ENCODE data around the gene SLC41A1.
"Not testable (repeated sequence)": the region's sequence is repeated elsewhere in the genome, so short reads cannot be mapped to it uniquely, and the experiment has no call there.

SLC41A1 gene

DNA sequence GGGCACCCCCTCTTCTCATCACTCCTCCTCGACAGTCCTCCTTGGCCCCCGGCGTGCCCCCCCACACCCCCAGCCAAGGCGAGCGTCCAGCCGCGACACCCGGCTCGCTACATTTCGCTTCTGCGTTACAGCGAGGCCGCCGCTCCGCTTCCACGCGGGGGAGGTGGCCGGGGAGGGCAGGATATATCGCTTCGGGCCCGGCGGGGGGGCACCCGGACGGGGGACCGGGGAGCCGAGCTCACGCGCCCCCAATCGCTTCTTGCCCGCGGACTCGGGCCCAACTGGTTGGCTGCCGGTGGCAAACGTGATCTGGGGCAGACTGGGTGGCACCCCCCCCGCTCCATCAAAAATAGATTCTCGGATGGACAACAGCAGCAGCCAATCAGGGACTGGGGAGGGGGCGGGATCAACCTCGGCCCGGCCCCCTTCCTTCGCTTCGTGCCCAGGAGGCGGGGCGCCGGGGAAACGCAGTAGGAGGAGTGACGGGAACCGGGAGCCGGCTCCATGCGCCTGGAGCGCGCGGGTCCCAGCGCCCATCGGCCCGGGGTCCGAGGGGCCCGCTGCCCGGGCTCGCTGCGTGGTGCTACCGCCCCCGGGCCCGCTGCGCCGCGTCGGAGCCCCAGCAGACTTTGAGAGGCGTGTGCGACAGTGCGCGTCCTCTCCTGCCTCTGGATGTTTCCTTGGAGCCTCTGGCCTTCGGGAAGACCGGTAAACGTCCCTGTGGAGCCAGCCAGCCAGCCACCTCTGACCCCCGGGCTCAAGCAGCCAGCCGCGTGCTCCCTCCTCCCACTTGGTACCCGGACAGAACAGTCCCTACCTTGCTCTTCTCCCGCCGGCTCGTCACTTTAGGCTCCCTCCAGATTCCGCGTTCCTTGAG lies at the start of gene SLC41A1:
Gene SLC41A1 (minus strand): TSS at position 321 of the 877 bp plus-strand sequence. CDS start 2,757 bp downstream, outside the sequence.
- peak; percentile 94 for DNase-seq

DNA sequence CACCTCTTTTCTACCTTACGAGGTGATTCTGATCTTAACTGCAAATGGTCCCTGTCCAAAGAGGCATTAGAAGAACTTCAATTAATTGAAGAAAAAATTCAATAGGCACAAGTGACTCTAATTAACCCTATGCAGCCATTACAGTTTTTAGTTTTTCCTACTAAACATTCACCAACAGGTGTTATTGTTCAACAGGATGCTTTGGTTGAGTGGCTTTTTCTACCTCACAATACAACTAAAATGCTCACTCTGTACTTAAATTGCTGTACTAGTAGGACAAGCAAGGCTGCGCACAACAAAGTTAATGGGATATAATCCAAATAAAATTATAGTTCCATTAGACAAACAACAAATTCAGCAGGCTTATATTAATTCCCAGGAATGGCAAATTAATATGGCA lies 48.5 kb upstream of the SLC41A1 start:
- no peak for DNase-seq

DNA sequence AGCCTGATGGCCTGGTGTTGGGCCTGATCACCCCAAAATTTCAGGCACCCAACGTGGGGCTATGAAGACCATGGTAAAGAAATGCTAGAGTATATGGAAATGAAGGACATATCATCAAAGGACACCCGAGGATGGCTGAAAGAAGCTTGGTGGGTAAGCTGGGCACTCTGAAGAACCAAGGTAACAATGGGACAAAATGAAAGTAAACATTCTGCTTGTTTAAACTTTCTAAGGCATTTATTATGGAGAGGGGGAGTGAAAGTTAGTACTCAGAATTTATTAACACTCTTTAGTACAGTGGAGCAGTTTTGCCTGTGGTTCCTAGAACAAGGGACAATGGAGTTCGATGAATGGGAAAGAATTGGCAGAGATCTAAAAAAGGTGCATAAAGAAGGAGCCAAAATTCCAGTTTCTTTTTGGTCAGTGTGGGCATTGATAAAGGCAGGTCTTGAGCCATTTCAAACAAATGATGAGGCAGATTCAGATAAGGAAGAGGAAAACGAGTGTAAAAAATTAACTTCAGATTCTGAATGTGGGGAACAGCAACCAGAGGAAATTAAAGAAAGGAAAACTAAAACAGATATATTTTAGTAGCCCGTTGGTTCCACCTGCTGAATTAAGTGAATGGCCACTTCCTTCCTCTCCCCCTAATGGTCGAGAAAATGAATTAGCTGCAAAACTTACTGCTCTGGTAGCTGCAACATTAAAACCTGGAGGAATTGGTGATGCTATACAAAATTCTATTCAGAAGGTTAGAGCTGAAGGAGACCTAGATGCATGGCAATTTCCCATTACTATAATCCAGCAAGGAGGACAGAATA lies 45.4 kb upstream of the SLC41A1 start:
- DNase-seq: peak; percentile 36

GRCh38 chr1:205857501-205857900 lies 44.5 kb upstream of the SLC41A1 start:
- not testable (repeated sequence) for DNase-seq

- no peak for DNase-seq
Observed at GRCh38 chr1:205856433-205856832, 43.4 kb upstream of the SLC41A1 start.

GRCh38 chr1:205852969-205853368 lies 40.0 kb upstream of the SLC41A1 start:
- no peak for DNase-seq

DNA sequence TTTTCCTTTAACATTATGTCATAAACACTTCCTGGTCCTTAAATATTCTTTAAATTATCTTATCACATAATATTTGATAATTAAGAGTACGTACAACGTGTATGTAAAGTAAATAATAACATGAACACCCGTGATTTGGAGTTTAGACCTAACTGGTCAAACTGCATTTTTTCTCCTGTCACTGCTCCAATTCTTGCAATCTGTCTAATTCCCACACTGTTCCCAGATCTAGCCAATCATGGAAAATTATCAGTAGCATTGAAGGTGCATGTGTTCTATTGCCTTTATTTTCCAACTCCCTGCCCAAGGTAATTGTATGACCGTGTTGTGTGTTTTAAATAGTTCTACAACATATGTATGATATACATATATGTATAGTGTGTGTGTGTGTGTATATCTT lies 39.0 kb upstream of the SLC41A1 start:
- no peak for DNase-seq

DNA sequence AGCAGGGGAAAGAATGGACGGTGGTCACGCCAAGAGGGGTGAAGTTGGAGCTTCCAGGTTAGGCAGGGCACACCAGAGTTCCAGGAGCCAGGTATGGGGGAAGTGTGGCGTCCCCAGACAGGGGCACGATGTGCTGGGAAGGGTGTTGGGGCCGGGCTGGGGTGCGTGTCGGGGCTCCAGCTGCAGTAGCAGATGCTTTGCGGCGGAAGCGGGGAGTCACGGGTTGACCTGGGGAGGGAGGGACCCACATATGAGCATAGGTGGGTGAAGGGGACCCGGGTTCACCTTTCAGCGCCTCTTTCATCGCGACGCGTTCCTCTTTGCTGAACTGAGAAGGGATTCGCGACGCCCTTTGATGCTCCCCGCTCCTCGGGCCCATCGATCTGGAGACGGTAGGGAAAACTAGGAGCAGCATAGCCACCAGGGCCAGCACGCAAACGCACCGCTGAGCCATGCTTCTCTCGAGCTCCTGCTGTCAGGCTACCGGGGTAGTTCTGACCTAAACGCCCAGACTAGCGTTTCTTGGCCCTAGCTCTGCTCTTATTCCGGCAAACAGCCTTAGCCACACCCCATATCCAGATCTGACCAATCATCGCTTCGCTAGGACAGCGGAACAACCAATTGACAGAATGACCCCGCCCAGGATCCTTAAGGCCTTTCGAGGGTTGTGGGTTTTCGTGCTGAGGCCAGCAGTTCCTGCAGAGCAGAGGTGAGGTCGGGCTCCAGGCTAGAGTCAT lies 36.8 kb upstream of the SLC41A1 start, which contains the start of gene PM20D1:
Gene PM20D1 (minus strand): TSS at position 514 of the 737 bp plus-strand sequence. CDS start 60 bp downstream, at position 454.
- DNase-seq: peak; percentile 33

DNA sequence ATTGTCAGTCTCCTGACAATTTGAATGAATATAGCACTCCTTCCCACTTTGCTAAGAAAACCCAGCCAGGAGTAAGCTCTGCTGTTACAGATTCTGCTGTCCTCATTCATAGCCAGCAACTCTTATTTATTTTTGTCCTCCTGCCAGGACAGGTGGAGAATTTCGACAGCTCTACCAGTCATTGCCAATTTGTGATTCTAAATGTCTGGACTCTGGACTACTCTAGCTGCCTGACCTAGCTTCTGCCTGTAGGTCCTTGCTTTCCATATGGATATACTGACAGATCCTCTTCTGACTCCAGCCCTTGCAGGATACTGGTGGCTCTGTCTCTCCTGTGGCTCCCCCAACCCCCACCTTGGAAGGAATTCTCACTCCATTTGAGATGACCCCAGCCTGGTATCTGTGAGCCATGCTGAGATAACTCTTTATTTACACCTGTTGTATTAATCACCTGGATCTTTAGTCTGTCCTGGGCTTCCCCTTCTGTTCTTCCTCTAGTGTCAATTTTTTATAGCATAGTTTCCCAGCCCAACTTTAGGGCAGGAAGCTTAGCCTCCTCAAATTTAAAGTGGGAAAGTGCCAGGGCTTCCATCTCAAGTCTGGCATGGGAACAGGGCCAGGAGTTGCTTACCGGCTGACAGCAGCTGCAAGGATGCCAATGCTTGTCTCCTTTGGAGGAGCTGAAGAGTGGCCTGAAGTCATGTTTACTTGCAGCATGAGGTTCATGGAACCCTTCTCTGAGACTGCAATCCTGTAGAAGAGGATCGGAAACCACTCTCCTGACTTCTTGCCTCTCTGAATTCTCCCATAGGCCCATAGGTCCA lies 30.2 kb upstream of the SLC41A1 start:
- no peak for DNase-seq

- DNase-seq: no peak
Observed at GRCh38 chr1:205842229-205842628, 29.2 kb upstream of the SLC41A1 start.

DNA sequence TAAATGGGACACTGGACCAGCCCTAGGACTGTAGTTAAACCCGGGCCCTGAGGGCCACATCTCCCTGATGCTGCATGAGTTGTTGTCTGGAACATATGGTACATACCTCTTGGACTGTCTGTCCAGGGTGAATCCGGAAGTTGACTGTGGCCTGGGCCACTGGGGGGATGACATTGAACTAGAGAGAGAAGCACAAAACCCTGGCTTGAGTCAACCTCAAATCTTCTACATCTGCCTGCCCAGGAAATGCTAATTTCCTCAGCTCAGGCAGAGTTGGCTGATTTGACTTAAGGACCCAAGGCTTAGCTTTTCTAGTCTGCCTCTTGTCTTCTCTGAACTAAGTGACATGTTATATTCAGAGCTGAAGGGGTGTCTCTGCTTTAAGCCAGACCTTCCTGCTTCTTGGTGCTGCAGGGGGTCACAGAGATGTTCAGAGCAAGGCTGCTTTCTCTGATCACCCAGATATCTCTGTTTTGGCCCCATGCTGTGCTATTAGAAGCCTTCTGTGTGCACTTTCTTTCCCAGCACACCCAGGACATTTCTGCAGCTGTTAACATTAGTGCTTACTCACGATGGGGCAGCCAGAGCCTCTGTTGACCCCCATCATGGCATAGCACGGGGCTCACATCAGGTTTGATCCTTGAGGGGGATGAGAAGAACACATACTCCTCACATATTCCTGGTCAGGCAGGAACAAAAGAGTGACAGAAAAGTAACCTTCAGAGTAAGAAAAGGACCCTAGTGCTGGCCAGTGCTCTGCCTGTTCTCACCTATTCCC lies 27.3 kb upstream of the SLC41A1 start:
- DNase-seq: no peak

DNA sequence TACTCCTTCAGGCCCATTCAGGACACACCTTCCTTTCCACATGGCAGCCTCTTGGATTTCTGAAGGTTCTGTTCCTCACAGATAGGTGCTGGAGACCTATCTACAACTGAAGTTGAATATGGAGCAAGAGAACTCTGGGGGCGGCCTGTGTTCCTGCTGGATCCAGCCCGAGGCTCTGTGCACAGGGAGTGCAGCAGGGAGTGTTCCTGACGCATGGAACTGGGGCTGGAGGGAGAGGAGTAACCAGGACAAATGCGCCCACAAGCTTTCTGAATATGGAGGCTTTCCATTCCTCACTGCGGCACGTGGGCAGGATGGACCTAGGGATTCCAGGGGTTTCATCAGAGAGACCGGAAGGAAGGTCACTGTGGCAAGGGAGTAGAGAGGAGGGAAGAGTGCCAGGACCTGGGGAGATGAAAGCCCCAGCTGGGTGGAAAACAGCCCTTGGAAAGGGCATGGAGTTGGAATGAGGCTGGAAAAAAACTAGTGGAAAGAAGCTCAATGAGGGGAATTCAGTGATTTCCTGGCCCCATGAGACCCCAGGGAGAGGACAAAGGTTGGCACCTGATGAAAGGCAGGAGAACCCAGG lies 24.5 kb upstream of the SLC41A1 start:
- DNase-seq: no peak

- no peak for DNase-seq
Observed at GRCh38 chr1:205834751-205835150, 21.8 kb upstream of the SLC41A1 start.

DNA sequence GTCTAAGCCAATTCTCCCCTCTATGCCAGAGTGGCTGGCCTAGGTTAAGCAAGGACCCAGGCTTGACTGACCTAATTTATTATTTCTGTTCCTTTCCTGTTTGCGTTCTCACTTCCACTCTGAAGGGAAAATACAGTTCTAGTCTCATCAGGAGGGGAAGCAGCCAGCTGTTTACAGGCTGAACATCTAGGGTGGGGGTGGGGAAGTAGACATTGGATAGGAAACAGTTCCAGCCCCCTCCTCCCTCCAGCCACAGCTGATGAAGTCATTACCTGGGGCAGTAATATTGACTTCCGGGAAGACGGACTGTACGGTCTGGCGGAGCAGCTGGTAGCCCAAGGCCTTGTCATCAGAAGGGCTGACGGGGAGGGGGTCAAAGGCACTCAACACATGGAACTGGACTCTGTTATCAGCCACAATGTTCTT lies 19.3 kb upstream of the SLC41A1 start:
- DNase-seq: no peak

DNA sequence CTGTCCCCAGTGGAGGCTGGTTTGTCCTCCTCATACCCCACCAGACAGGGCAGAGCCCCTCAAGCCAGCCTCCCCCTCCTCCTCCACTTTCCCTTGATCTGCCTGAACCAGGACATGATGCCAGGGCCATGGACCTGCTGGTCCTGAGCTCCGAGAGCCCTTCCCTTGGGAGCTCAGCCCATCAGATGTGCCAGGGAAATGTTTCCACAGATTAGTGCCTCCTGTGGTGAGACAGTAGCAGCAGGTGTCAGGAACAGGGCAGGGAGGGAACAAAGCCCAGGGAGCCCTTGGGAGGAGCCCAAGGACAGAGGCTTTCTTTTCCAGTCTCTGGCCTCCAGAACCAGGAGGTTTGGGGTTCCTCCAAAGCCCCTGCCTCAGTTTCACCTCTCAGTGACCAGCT lies 14.6 kb upstream of the SLC41A1 start:
- DNase-seq: no peak

DNA sequence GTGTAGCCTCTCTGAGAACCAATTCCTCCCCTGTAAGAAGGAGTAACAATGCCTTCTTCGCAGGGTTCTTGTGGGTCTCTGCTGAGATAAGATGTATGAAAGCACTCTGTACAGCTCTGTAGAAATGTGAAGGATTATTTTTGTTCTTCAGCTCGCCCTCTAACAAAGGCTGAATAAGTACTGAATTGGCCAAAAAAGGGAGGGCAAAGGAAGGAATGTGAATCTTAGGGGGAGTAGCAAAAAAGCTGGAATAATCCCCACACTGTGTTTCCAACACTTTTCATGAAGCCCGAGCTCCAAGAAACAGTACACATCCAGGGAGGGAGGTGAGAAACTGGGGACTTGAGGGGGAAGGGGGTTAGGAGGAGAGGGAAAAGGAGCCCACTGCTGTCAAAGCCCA lies 14.0 kb upstream of the SLC41A1 start:
- no peak for DNase-seq

DNA sequence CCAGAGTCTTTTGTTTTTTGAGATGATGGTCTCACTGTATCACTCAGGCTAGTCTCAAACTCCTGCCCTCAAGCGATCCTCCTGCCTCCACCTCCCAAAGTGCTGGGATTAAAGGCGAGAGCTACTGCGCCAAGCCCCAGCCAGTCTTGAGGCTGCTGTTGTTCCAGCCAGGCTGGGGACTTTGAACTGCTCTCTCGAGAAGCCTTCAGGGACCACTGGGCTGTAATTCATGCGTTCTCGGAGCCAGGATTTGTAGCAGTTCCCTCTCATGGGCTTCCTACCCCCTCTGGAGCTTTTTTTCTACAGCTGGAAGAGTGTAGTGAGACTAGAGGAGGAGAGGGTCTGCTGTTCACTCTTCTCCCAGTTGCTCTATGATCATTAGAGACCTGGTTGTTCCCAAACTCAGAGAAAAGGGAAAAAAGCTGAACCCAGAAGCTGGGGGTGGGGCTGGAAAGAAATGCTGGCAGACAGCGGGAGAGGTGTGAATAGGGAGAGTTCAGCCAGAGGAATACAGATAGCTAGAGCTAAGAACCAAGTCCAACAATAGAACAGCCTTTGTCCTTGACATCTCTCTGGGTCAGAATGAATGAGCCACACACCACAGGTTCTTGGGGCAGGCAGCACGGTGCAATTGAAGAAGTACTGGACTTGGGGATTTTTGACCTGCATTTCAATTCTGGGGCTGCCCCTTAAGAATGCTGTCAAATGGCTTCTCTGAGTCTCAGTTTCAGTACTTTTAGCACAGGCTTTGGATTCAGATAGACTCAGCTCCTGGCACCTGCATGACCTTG lies 13.2 kb upstream of the SLC41A1 start:
- DNase-seq: no peak

DNA sequence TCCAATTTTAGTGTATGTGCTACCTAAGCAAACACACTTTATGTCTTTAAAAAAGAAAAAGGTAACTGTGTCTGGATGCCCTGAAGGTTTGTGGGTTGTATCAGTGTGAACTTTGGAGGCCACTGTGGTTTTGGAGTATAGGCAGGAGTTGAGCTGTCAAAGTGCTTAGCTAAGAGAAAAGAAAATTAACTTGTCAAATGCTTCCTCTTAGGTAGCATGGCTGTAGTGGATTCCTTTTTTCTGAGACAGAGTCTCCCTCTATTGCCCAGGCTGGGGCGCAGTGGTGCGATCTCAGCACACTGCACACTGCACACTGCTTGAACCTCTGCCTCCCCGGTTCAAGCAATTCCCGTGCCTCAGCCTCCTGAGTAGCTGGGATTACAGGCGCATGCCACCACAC lies 11.2 kb upstream of the SLC41A1 start:
- DNase-seq: no peak

DNA sequence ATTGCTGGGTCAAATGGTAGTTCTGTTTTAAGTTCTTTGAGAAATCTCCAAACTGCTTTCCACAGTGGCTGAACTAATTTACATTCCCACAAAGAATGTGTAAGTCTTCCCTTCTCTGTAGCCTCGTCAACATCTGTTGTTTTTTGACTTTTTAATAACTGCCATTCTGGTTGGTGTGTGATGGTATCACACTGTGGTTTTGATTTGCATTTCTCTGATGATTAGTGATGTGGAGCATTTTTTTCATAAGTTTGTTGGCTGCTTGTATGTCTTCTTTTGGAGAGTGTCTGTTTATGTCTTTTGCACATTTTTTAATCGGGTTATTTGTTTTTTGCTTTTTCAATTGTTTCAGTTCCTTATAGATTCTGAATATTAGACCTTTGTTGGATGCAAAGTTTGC lies 10.3 kb upstream of the SLC41A1 start:
- not testable (repeated sequence) for DNase-seq

DNA sequence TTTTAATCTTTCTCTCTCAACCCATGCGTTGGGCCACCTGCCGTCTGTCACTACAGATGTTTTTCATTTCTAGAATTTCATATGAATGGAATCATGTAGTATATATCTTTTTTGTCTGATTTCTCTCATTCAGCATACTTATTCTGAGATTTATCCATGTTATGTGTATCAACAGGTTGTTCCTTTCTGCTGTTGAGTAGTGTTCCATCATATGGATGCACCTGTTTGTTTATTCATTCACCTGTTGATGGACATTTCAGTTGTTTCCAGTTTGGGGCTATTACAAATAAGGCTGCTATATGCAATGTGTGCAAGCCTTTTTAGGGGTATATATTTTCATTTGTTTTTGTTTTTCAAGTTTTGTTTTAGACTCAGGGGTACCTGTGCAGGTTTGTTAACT lies 9.4 kb upstream of the SLC41A1 start:
- no peak for DNase-seq
